Spleen (tissue), 11 donors: ENCODE measurements around the gene PNMA6F. TPM values are rescaled to one million over a fixed set of nuclear protein-coding genes. Genes with fewer than 3 reads are reported as not detected.

ENCODE experiments used
- DNase-seq: peaks from one replicate; pipeline ENCODE4 v3.0.0-alpha.2; 2020
- H3K27ac ChIP-seq, 8 donors: fragments of 200-600 bp; sonication (generic) in 7 of 8; 1 replicate in 4 of 8; 2 replicates in 4 of 8; pipeline versions ENCODE4 v1.5.0 to v1.8.0; 2016 to 2021; ENCODE audit warnings: inconsistent platforms in 4 of 8, mild to moderate bottlenecking in 4 of 8, moderate library complexity in 1 of 8
- H3K27me3 ChIP-seq, 7 donors: fragments of 200-600 bp; sonication (generic) in 6 of 7; replicated peaks in 1 of 7; 1 replicate in 4 of 7; 2 replicates in 3 of 7; pipeline versions ENCODE4 v1.5.0 to v1.8.0; 2016 to 2021; ENCODE audit warnings: inconsistent platforms in 3 of 7, mild to moderate bottlenecking in 1 of 7
- H3K36me3 ChIP-seq, 6 donors: fragments of 200-600 bp; sonication (generic) in 5 of 6; 1 replicate in 4 of 6; 2 replicates in 2 of 6; pipeline versions ENCODE4 v1.5.0 to v1.8.0; 2016 to 2021; ENCODE audit warnings: inconsistent platforms in 2 of 6
- H3K4me1 ChIP-seq, 6 donors: fragments of 200-600 bp; sonication (generic) in 5 of 6; 1 replicate in 3 of 6; 2 replicates in 3 of 6; pipeline versions ENCODE4 v1.5.0 to v1.8.0; 2016 to 2021; ENCODE audit warnings: inconsistent platforms in 3 of 6
- H3K4me3 ChIP-seq, 8 donors: fragments of 200-600 bp; sonication (generic) in 7 of 8; 1 replicate in 4 of 8; 2 replicates in 4 of 8; pipeline versions ENCODE4 v1.5.0 to v1.8.0; 2016 to 2021; ENCODE audit warnings: inconsistent platforms in 4 of 8, mild to moderate bottlenecking in 4 of 8, moderate library complexity in 2 of 8
- H3K9me3 ChIP-seq, 8 donors: fragments of 200-600 bp; sonication (generic) in 7 of 8; 1 replicate in 4 of 8; 2 replicates in 4 of 8; pipeline versions ENCODE4 v1.5.0 to v1.8.0; 2016 to 2021; ENCODE audit warnings: inconsistent platforms in 4 of 8
- POLR2A ChIP-seq, 3 donors: fragments of 450-650 bp; IDR thresholded peaks; one replicate each; pipeline ENCODE4 v1.5.1; 2017; ENCODE audit warnings: antibody characterized with exemption in 3 of 3, mild to moderate bottlenecking in 1 of 3
- POLR2AphosphoS5 ChIP-seq, 3 donors: sonication (generic); formaldehyde crosslinking; IDR thresholded peaks; one replicate each; pipeline ENCODE4 v1.5.1; 2017; ENCODE audit warnings: antibody characterized with exemption in 3 of 3
- WGBS, 5 donors: extraction: QIAGEN DNeasy Blood & Tissue Kit in 3 of 5; methylation state at CpG; one replicate each; pipeline versions ENCODE4 v1.1.5 to v1.1.7; 2013 to 2018; 5-methylcytosine and 5-hydroxymethylcytosine counted together
- intact Hi-C: fragments of 100-400 bp; cut with DNase I; formaldehyde crosslinking; loops from one replicate; pipeline ENCODE4 v1.15.0; 2023; ENCODE audit warnings: low total_unique reads
- polyA plus RNA-seq, 3 donors: library from polyadenylated mRNA; stranded (reverse); fragments of 200-250 nt; gene quantifications; one replicate each; pipeline ENCODE4 v1.2.1, GENCODE V29; 2013
- total RNA-seq, 7 donors: library from RNA; depleted of rRNA in 3 of 7; stranded (reverse); fragments of >200 nt in 3 of 7; fragmentation: NEBNext Ultra II Directional in 4 of 7; extraction: Animal tissue kit (Norgen Biotek cat#: 25700) in 4 of 7; gene quantifications; one replicate each; pipeline versions ENCODE4 v1.1.0 to v1.2.1, GENCODE V29; 2016 to 2021
- TF ChIP-seq, protein P1 (sequence below), 11 experiments: fragments of 200-600 bp in 7 of 11; fragments of 450-650 bp in 4 of 11; sonication (generic) in 4 of 11; IDR thresholded peaks in 8 of 11; conservative IDR thresholded peaks in 3 of 11; 1 replicate in 7 of 11; 2 replicates in 4 of 11; pipeline versions ENCODE4 v1.4.0 to v1.8.0; 2016 to 2021; ENCODE audit warnings: antibody characterized with exemption in 11 of 11, inconsistent platforms in 4 of 11, mild to moderate bottlenecking in 1 of 11
- donor health status: healthy with polysubstance abuse.
- donor health status: DM: no; HTN: no; CAD: no; lungs with moderate emphysema.
- donor health status: DM: no; HTN: no; CAD: no.
- donor health status: Bipolar disorder and iron deficiency.
- donor health status: healthy.
- donor health status: DM: no; HTN: no; CAD: no.
- donor health status: DM: yes; HTN: yes; CAD: no.

Gene PNMA6F
- total and polyA plus RNA-seq, 10 donors: not detected

- Histone ChIP-seq H3K9me3 (no peaks in the 10 kb centered on the region), H3K36me3 (peaks cover 0 to 12% (median 2%) of the 10 kb centered on the region in 6 donors), H3K4me1 (peaks cover 0 to 43% (median 20%) of the 10 kb centered on the region in 6 donors), H3K27ac (peak within 1 kb of the TSS; percentile 41 to 86 (median 76)), H3K4me3 (peak within 1 kb of the TSS; percentile 39 to 81 (median 52)), H3K27me3 (peaks cover 0 to 6% (median 0%) of the 10 kb centered on the region in 7 donors)
- TF ChIP-seq POLR2A (IDR thresholded peaks at IDR 0.05) (peak in 1 of 3 donors; percentile 68), POLR2AphosphoS5 (IDR thresholded peaks at IDR 0.05) (peak; percentile 86 to 89 (median 89))
- TF ChIP-seq, protein P1, sequence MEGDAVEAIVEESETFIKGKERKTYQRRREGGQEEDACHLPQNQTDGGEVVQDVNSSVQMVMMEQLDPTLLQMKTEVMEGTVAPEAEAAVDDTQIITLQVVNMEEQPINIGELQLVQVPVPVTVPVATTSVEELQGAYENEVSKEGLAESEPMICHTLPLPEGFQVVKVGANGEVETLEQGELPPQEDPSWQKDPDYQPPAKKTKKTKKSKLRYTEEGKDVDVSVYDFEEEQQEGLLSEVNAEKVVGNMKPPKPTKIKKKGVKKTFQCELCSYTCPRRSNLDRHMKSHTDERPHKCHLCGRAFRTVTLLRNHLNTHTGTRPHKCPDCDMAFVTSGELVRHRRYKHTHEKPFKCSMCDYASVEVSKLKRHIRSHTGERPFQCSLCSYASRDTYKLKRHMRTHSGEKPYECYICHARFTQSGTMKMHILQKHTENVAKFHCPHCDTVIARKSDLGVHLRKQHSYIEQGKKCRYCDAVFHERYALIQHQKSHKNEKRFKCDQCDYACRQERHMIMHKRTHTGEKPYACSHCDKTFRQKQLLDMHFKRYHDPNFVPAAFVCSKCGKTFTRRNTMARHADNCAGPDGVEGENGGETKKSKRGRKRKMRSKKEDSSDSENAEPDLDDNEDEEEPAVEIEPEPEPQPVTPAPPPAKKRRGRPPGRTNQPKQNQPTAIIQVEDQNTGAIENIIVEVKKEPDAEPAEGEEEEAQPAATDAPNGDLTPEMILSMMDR (IDR thresholded peaks at IDR 0.05 in 8 of 11, conservative IDR thresholded peaks at IDR 0.05 in 3 of 11): no peak
- peak; percentile 93 for DNase-seq
- intact Hi-C loops: no loop called here
- 0 to 44% (median 1%) methylated on average over 44 to 86 of the region's 86 CpGs for WGBS, 5 donors
These were observed 12.5 kb upstream of the PNMA6F start, which contains the start of gene ZNF275 for GRCh38 chrX:153333821-153334653. Gene ZNF275, plus strand, starts transcription at chrX:153334153. Its CDS starts 2,527 bp downstream, at chrX:153336680.

GRCh38 chrX:153333266-153333665, 11.7 kb upstream of the PNMA6F start:
- intact Hi-C loops: no loop called here
- Histone ChIP-seq H3K4me3 (peak overlapping the region in 3 of 8 donors; percentile 47 to 81 (median 70)), H3K9me3 (no peaks in the 10 kb centered on the region), H3K27ac (no peak overlapping the region), H3K36me3 (peaks cover 0 to 8% (median 2%) of the 10 kb centered on the region in 6 donors), H3K4me1 (peaks cover 0 to 40% (median 20%) of the 10 kb centered on the region in 6 donors), H3K27me3 (peaks cover 0 to 6% (median 0%) of the 10 kb centered on the region in 7 donors)
- DNase-seq: no peak
- no peak for TF ChIP-seq POLR2A (IDR thresholded peaks at IDR 0.05)
- no peak for TF ChIP-seq POLR2AphosphoS5 (IDR thresholded peaks at IDR 0.05)
- TF ChIP-seq, protein P1 (IDR thresholded peaks at IDR 0.05 in 8 of 11, conservative IDR thresholded peaks at IDR 0.05 in 3 of 11): no peak
- 64 to 76% (median 68%) methylated on average over 2 of the region's 2 CpGs for WGBS, 5 donors

DNA sequence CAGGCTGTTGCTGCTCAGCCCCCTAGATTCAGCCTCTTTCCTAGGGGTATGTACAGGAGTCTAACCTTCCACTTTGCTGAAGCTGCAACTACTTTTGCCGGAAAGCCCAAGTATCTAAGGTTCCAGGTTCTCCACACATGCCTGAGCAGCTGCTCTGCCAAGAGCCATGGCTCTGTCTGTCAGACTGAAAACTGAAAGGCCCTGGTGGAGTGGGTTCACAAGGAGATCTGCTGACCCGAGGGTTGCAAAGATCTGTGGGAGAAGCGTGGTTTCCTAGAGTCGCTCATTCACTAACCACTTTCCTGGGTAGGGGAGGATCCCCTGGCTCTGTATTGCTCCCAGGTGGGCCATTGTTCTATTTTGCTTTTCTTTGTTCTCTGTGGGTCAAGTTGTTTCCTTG, 6.0 kb upstream of the PNMA6F start:
- WGBS, 5 donors: 48 to 70% (median 58%) methylated on average over 3 to 4 of the region's 4 CpGs
- Histone ChIP-seq H3K4me1 (no peaks in the 10 kb centered on the region), H3K27me3 (peaks cover 0 to 16% (median 0%) of the 10 kb centered on the region in 7 donors), H3K36me3 (no peaks in the 10 kb centered on the region), H3K4me3 (no peak overlapping the region), H3K27ac (no peak overlapping the region), H3K9me3 (peaks cover 0 to 17% (median 2%) of the 10 kb centered on the region in 8 donors)
- intact Hi-C loops: no loop called here
- no peak for DNase-seq
- no peak for TF ChIP-seq POLR2AphosphoS5 (IDR thresholded peaks at IDR 0.05)
- TF ChIP-seq POLR2A (IDR thresholded peaks at IDR 0.05): no peak
- TF ChIP-seq, protein P1 (IDR thresholded peaks at IDR 0.05 in 8 of 11, conservative IDR thresholded peaks at IDR 0.05 in 3 of 11): no peak
